ENCODE results near the gene ADAM29.
"Not testable (repeated sequence)": the region's sequence is repeated elsewhere in the genome, so short reads cannot be mapped to it uniquely, and the experiment has no call there.

The ADAM29 gene

DNA sequence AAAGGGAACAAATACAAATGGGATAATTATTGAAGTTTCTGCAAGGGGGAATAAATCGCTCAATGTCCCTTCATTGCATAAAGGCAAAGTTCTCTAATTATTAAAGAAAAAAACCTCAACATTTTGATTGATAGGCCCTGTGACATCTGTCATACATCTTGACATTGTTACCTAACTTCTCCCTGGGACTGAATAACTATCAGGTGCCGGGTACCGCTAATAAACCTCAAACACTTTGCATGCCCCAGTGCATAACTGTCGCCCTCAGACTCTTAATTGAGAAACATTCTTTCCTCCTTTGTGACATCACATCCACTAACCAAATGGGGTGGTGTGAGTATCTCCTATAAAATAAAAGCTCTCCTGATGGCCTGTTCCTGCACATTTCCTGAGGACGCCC, at the start of gene ADAM29:
TSS of gene ADAM29 (plus strand) at position 301 of the 400 bp plus-strand sequence. CDS start 57,168 bp downstream, outside the sequence.
- no peak for DNase-seq (ENCODE audit: low read depth in 2 of 2, low spot score in 1 of 2)

DNA sequence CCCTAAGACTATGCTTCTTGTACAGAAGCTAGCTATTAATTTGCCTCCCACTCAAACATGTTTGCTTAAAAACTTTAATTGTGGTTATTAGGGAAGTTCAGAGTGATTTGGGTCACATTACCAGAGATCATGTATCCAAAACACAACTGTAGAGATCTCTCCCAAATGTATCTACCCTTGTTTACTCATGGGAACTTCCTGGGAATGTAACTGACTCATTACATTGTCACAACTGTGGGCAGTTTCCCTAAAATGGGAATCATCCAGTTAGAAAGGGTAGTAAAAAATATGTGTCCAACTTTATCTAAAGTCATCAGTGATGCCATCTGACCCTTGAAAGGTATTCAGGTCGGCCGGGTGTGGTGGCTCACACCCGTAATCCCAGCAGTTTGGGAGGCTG, 48.8 kb upstream of the ADAM29 start:
- DNase-seq (ENCODE audit: low read depth in 2 of 2, low spot score in 1 of 2), result no peak

DNA sequence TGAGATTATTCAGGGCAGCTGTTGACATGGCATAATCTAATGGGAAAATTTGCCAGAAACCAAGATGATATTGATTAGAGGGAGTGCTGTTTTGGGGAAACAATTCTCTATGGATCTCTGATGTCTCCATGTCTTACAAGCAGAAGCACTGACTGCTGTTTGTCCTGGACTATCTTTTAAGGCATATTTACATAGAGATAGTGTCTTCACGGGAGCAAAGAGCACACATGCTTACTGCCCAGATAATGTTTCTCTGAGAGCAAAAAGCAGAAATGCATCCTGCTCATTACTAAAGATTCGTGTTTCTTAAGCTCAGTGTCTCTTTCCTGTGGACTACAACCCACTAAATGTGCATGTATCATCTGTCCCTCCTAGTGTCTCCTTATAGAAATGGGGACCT, 47.8 kb upstream of the ADAM29 start:
- no peak for DNase-seq (ENCODE audit: low read depth in 2 of 2, low spot score in 1 of 2)

DNA sequence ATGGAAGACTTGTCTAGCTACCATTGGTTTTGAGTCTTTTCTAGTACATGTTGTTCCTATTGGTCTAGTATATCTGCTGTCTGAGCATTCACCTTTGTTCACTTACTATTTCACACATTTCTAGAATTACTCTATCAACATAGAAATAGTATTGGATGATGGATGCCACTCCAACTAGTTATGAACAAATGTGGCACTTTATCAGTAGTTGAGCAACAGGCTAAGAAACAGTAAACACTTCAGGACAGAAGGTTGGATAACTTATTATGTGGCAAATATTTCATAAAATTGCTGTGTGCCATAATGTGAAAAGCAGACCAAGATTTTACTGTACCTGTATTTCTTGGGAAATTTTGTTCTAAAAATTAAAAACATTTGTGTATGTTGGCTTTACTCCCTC, 46.8 kb upstream of the ADAM29 start:
- DNase-seq (ENCODE audit: low read depth in 2 of 2, low spot score in 1 of 2), result no peak

DNA sequence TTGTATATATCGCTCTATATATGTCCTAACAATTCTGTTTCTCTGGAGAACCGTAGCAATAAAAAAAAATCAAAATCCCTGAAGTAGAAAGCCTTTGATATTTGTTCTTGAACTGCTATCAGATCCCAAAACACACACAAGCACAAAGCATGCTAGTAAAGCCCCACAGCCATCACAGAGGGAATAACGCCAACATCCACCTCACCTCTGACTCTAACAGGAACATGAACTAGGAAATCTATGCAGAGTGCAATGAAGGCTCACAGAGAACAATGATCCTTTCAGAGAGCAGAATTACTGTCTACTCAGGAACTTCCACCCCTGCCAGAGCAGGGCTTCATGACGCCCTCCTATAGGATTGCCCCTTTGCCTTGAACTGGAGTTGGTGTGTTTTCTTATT, 45.0 kb upstream of the ADAM29 start:
- not testable (repeated sequence) for DNase-seq (ENCODE audit: low read depth in 2 of 2, low spot score in 1 of 2)

DNA sequence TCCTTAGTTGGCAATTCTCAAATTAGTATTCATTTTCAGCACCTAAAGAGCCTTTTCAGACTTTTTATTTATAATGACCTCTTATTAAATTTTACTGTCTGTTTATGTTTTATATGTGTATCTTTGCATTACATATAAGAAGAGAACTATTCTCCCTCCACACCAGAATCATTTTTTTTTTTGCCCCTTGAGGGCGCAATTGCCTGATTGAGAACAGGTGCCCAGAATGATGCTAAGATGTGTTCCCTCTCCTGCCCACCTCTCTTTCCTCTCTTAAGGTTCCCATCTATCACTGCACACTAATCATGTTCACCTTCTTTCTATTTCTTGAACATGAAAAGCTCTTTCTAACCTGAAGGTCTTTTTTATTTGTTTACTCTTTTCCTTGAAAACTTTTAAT, 44.2 kb upstream of the ADAM29 start:
- DNase-seq (ENCODE audit: low read depth in 2 of 2, low spot score in 1 of 2), result no peak

DNA sequence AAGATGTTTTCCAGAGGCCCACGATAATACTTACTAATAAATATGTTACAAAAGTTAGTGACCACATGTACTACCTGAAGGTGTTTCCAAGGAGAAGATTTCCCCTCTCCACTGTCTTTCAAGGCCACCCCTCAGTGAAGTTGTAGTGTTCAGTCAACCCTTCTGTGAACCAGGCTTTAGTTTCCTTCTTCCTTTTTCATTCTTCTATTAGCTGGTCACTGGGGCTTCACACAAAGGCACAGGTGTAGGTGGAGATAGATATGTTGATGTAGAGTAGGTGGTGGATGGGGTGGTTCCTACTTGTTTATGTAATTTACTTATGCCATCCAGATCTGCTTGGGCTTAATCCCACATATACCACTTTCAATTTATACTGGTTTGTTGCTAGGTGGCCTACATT, 43.3 kb upstream of the ADAM29 start:
- no peak for DNase-seq (ENCODE audit: low read depth in 2 of 2, low spot score in 1 of 2)

DNA sequence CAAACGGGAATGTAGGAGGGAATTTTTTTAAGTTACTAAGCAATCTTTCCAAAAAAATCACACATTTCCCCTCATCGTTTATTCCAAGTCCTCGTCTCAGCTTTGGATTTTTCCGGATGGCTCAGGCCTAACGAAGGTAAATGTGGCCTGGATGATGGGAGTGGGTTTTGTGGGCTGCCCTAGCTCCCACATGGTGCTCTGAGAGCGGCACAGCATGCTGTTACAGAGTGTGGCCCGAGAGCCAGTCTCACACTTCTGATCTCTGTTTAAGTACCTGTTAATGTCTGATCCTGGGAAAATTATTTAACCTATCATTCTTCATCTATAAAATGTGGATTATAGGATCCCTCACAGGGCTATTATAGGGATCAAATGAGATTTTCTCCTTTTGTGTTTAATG, 38.2 kb upstream of the ADAM29 start:
- DNase-seq (ENCODE audit: low read depth in 2 of 2, low spot score in 1 of 2), result no peak

DNA sequence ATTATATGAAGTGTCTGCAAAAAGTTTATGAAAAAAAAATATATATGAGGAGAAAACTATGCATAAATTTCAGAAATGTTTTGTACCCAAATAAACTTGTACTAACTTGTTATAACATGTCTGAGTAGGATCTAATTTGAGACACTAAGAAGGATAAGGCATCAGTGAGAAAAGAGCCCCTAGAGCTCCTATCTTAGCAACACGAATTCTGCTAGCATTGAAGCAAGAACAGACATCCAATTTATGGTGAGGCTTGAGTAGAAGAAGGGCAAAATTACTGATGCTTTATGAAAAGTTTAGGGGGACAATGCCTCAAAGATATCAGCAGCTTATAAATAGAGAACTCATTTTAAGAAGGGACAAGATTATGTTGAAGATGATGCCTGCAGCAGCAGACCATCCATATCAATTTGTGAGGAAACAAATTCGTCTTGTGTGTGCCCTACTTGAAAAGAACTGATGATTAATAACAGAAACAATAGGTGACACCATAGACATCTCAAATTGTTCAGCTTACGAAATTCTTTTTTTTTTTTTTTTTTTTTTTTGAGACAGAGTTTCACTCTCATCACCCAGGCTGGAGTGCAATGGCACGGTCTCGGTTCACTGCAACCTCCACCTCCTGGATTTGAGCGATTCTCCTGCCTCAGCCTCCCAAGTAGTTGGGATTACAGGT, 35.7 kb upstream of the ADAM29 start:
- DNase-seq (ENCODE audit: low read depth in 2 of 2, low spot score in 1 of 2), result no peak

DNA sequence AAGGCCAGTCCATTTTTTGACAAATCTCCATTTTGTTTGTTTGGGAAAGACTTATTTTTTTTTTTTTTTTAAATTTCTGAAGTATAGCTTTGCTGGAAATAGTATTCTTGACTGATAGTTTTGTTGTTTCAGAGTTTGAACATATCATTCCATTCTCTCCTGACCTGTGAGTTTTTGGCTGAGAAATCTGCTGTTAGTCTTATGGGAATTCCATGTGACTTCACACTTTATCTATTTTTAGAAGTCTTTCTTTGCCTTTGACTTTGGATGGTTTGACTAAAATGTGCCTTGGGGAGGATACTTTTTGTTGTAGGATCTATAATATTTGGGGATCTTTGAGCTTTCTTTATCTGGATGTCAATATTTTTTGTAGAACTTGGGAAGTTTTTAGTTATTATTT, 10.7 kb upstream of the ADAM29 start:
- no peak for DNase-seq (ENCODE audit: low read depth in 2 of 2, low spot score in 1 of 2)

DNA sequence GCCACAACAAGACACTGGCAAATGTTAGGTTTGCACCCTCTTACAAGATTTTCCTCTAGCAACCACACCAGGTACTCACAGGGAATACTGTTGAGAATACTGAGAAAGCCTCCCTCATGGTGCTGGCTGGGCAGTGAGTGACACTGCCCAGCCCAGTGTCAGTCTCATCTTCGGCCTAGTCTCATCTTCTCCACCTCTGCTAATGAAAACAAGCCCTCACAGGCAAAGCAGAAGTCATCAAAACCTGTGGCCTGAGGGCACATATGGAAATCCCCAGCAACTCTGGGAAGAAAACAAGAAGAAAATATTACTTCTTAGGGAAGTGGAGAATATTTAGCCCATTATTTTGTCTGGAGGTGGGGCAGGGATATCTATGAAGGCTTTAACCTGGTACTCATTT, 7.9 kb upstream of the ADAM29 start:
- no peak for DNase-seq (ENCODE audit: low read depth in 2 of 2, low spot score in 1 of 2)

DNA sequence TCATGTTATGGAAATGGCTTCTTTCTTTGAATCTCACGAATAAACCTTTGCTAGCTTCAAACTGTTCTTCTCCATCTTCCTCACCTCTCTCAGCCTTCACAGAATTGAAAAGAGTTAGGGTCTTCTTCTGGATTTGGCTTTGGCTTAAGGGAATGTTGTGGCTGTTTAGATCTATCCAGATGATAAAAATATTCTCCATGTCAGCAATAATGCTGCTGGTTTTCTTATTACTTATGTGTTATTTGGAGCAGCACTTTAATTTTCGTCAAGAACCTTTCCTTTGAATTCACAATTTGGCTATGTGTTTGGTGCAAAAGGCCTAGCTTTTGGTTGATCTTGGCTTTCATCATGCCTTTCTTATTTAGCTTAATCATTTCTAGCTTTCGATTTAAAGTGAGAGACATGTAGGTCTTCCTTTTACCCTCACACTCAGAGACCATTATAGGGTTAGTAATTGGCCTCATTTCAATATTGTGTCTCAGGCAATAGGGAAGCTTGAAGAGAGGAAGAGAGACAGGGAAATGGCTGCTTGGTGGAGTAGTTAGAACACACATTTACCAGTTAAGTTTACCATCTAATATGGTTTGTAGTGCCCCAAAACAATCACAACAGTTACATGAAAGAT, 5.1 kb upstream of the ADAM29 start:
- no peak for DNase-seq (ENCODE audit: low read depth in 2 of 2, low spot score in 1 of 2)

DNA sequence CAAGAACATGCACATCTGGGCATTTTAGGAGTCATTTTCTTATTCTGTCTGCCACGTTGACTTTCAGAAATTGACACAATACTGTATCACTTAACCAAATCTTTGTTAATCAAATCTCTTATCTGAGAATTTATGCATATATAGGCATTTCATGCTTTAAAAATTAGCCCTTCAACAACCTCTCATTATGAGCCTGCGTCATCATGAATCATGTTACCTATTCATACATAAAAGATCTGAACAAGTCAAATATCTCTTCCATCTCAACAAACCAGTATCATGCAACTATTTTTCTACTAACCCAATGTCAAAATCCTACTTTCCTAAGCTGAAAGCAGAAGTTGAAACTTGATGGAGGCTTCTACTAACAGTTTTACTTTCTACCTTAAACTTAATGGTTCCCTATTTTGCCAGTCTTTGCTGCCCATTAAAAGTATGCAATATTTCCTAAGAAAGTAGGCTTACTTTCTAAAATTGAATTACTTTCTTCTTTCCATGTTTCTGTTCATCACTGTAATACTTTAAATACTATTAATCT, 1.8 kb downstream of the ADAM29 start:
- no peak for DNase-seq (ENCODE audit: low read depth in 2 of 2, low spot score in 1 of 2)

DNA sequence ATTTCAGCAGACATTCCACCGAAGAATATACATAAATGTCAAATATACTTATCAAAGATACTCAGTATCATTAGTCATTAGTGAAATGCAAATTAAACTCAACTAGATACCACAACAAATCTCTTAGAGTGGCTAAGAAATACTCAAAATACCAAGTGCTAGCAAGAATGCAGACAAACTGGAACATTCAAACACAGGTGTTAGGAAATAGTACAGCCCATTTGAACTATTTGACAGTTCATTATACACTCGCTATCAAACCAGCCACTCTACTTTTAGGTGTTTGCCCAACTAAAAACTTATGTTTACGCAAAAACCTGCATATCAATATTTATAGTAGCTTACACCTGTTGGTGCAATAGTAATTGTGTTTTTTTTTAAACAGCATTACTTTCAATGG, 8.8 kb downstream of the ADAM29 start:
- no peak for DNase-seq (ENCODE audit: low read depth in 2 of 2, low spot score in 1 of 2)

DNA sequence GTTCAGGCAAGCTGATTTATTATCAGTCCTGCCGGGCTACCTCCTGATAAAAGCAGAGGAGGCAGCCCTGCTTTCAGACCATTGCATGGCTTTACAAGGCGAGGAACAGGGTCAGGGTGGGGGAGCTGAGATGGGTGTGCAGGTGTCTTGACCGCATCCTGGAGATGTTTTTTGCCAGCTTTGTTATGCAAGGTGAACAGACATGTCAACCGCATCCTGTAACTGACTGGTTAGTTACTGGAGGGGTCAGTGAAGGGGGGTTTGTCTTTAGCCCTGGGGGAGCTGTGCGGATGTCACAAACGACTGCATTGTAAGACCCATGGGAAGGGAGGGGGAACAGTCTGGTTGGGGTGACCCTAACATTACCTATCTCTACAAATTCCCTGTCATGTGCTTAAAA, 10.0 kb downstream of the ADAM29 start:
- no peak for DNase-seq (ENCODE audit: low read depth in 2 of 2, low spot score in 1 of 2)

DNA sequence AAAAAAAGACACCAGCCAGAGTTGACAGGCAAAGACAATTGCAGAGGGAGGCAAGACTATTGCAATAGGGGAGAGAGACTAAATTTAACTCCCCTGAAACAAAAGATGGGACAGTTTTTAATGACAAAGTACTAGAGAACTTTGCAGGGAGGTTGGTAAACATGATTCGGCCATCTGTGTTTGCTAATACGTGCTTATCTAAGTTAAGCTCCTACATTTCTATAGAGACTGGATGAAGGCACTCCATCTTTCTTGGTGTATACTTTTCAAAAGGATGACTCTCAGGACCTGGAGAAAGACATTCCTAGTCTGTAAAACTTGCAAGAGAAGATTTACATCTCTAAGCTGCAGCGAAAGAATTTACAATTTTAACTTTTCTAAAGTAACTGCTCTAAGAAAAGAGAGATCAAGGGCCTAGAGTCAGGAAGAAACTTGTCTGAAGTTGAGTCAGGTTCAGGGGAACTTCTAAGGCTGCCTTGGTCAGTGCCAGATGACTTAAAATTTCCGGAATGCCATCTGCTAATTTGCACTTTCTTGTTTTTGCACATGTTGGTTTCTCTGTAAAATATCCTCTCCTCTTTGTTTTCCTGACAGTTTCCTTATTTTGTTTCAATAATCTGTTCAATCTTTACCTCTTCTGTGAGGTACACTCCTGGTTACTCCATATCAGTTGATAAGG, 10.6 kb downstream of the ADAM29 start:
- DNase-seq (ENCODE audit: low read depth in 2 of 2, low spot score in 1 of 2), result no peak

DNA sequence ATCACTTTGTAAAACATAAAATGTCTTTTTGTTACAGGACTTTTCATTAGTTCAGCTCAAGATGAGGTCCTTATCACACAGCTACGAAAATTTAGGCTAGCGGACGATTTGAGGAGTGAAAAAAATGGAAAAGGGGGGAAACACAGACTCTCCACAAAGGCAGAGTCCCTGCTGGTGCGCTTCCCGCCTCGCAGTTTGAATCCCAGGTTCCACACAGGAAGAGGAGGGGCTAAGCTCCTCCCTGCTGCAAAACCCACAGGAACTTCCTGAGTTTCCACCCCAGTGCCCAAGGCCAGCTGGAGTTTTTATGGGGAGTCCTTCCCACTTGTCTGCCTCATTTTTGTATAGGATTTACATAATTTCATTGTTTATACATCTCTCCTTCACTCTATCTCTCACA, 11.2 kb downstream of the ADAM29 start:
- DNase-seq (ENCODE audit: low read depth in 2 of 2, low spot score in 1 of 2), result no peak

DNA sequence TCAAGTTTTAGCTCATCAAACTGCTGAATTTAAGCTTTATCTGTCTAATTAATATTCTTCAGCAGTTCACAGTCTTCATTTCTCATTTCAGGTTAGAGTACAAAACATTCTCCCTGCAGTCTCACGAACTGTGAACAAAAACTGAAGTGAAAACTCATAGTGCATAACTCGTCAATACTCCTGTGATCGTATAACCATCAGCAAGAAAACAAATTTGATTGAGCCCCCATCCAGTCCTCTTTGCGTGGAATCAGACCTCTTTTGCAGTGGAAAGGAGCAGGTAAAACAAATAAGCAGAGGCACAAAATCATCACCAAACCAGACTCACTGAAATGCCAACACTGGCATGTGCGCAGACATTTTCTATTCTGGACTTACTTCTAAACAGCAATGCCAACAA, 12.7 kb downstream of the ADAM29 start:
- no peak for DNase-seq (ENCODE audit: low read depth in 2 of 2, low spot score in 1 of 2)

DNA sequence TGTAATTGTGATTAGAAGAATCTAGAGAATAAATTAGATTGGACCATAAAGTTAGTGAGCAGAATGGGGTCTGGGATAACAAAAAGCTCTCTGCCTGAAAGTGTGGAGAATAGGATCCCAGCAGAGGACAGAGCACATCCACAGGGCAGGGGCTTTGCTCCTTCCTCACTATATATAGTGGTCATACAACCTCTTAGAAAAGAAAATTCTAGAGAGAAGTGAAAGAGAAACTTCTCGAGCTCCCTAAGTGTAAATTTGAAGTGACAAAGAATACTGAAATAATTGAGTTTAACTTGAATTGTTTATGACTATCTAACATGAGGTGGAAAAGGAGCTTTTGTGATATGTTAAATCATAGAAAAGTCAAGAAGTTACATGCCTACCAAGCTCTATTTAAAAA, 14.9 kb downstream of the ADAM29 start:
- no peak for DNase-seq (ENCODE audit: low read depth in 2 of 2, low spot score in 1 of 2)

DNA sequence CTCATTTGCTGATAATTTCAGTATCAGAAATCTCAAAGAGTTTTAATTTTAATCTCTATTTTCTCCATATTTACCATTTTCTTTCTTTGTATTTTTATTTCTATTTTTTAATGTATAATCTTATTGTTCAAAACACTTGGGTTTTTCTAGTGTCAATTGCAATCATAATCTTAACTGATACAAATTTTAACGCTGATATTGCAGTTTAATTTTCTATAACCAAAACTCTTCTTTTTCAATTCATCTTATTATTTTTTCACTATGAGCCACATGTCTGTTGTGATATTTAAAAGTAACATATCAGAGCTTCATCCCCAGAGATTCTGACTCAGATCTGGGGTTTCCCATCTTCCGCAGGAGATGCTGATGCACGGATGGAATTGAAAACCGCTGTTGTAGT, 16.2 kb downstream of the ADAM29 start:
- DNase-seq (ENCODE audit: low read depth in 2 of 2, low spot score in 1 of 2), result no peak

DNA sequence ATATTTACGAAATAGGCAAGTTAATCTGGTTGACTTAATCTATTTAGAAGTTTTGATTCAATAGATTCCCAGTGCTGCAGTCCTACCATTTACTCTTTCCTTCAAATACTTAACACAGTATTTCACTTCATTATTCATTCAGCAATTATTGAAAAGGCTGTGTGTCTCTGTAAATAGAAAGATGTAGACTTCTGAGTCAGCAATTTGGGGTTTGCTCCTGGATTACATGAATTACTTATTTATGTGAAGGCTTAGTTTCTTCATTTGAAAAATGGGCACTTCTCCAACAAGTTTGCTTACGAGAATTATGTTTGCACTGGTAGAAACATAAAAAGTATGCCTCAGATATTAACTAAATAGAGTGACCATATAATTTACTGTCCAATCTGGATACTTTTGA, 17.4 kb downstream of the ADAM29 start:
- DNase-seq (ENCODE audit: low read depth in 2 of 2, low spot score in 1 of 2), result no peak

DNA sequence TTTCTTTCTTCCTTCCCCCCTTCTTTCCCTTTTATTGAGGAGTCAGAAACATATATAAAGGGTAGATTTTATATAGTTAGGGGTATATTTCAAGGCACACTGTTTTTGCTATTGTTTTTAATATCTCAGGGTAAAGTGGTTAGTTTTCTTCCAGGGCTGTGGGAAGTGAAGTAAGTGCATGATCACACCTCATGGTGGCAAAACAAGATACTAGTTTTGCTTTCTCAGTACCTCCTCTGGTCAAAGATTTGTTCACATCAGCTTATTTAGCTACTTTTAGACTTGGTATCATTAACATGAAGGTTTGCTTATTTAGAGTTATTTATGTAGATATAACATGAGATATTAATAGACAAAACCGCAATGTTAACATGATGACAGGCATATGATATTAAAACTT, 21.8 kb downstream of the ADAM29 start:
- no peak for DNase-seq (ENCODE audit: low read depth in 2 of 2, low spot score in 1 of 2)

All from stimulated activated CD8-positive, alpha-beta memory T cell treated with anti-CD3 and anti-CD28 coated beads, Interleukin-4, amount 100 ng/mL, for 1 hour (primary cell).